ENCODE data around the gene TM9SF1. TPM values are rescaled to one million over a fixed set of nuclear protein-coding genes. Genes with fewer than 3 reads are reported as not detected.

The TM9SF1 gene
- total and polyA plus RNA-seq, 2 experiments from 2014 or later, result 12.6 to 27.5 TPM

DNA sequence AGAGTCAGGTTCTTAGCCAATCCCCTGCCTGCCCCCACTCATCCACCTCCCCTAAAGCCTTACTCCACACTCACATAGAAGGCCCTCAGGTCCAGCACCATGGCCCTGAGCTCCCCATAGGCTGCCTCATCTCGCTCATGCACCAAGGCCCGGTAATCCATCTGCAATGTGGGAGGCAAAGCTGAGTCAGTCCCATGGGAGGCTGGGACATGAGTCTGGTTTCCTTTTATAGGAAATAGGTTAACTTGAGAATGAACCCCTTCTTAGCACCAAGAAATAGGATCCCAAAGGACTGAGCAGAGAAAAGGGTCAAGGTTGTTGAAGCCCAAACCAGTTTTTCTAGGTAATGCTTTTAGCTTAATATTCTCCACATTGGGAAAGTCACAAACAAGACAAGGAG lies 51.7 kb downstream of the TM9SF1 start:
- H3K4me1 ChIP-seq (ENCODE audit: insufficient read depth), result peaks cover 23% of the 10 kb centered on the region
- no peaks in the 10 kb centered on the region for H3K9me2 ChIP-seq (ENCODE audit: insufficient read depth)
- Mint-ChIP-seq H3K4me3 (no peak overlapping the region), H3K27ac (no peak overlapping the region), H3K36me3 (ENCODE audit: low read depth) (peaks cover 49% of the 10 kb centered on the region), H3K9me3 (no peaks in the 10 kb centered on the region), H3K4me1 (peaks cover 35% of the 10 kb centered on the region), H3K27me3 (ENCODE audit: insufficient read depth, low read depth, poor library complexity) (peaks cover 27% of the 10 kb centered on the region)
- H2AFZ ChIP-seq, result no peak overlapping the region
- TF ChIP-seq ZNF114 (CRISPR knock-in tag; IDR thresholded peaks at IDR 0.05) (no peak), JUNB (IDR thresholded peaks at IDR 0.05; ENCODE audit: unreplicated experiment) (no peak), NANOG (IDR thresholded peaks at IDR 0.05; ENCODE audit: borderline replicate concordance) (no peak), EZH2phosphoT487 (IDR thresholded peaks at IDR 0.05; ENCODE audit: unreplicated experiment) (no peak), CREB1 (CRISPR knock-in tag; IDR thresholded peaks at IDR 0.05; ENCODE audit: low read depth) (no peak)
- TF ChIP-seq, protein P1, sequence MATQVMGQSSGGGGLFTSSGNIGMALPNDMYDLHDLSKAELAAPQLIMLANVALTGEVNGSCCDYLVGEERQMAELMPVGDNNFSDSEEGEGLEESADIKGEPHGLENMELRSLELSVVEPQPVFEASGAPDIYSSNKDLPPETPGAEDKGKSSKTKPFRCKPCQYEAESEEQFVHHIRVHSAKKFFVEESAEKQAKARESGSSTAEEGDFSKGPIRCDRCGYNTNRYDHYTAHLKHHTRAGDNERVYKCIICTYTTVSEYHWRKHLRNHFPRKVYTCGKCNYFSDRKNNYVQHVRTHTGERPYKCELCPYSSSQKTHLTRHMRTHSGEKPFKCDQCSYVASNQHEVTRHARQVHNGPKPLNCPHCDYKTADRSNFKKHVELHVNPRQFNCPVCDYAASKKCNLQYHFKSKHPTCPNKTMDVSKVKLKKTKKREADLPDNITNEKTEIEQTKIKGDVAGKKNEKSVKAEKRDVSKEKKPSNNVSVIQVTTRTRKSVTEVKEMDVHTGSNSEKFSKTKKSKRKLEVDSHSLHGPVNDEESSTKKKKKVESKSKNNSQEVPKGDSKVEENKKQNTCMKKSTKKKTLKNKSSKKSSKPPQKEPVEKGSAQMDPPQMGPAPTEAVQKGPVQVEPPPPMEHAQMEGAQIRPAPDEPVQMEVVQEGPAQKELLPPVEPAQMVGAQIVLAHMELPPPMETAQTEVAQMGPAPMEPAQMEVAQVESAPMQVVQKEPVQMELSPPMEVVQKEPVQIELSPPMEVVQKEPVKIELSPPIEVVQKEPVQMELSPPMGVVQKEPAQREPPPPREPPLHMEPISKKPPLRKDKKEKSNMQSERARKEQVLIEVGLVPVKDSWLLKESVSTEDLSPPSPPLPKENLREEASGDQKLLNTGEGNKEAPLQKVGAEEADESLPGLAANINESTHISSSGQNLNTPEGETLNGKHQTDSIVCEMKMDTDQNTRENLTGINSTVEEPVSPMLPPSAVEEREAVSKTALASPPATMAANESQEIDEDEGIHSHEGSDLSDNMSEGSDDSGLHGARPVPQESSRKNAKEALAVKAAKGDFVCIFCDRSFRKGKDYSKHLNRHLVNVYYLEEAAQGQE (IDR thresholded peaks at IDR 0.05; ENCODE audit: unreplicated experiment), result no peak
- H3K4me2 ChIP-seq, result no peak overlapping the region
- ATAC-seq (no peak), DNase-seq (ENCODE audit: low spot score) (no peak)
- H3K4me3 ChIP-seq, result no peak overlapping the region
- peaks cover 46% of the 10 kb centered on the region for H3K79me2 ChIP-seq (replicated peaks; ENCODE audit: insufficient read depth)
- H3K27me3 ChIP-seq (ENCODE audit: insufficient read depth), result no peaks in the 10 kb centered on the region
- peaks cover 15% of the 10 kb centered on the region; the same call in 1 of the 2 replicates for H3K36me3 ChIP-seq (ENCODE audit: insufficient read depth)
- H3K27ac ChIP-seq (ENCODE audit: low read depth), result no peak overlapping the region
- peaks cover 16% of the 10 kb centered on the region for H4K20me1 ChIP-seq (replicated peaks; ENCODE audit: insufficient read depth)
- H3F3A ChIP-seq (replicated peaks; ENCODE audit: low read depth), result peaks cover 21% of the 10 kb centered on the region

DNA sequence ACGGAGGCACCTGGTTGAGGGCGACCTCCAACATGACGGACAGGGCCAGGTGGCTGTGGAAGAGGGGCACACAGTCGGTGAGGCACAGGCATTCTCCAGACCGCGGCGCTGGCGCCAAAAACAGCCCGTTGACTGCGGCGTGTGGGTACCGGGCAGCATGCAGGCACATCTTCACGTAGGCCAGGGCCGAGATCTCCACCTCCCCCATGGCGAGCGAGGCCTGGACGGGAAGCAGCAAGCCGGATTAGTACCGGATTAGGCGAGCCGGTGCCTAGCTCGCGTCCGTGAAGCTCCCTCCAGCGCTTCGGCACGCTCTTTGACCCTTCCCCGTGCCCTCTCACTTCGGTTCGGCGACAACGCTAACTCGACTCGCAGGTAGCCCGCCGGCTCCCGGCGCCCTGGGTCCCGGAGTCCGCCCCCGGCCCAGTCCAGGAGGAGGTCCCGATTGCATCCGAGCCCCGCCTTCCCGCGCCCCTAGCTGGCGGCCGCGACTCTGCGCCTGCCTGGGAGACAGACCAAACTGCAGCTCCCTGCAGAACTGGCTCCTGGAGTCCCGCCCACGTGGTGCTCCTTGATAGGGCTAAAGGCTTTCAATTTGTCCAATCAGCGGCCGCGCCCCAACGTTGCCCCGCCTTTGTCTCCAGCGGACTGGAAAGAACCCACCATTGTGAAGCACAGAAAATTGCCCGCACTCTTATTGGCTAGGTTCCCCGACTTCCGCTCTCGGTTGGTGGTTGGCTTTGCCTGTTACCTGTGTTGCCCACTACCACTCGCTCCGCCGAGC lies 54.0 kb downstream of the TM9SF1 start, which contains the start of gene EMC9:
Gene EMC9 (minus strand): TSS at position 495 of the 784 bp plus-strand sequence. CDS start 287 bp downstream, at position 208.
- DNase-seq (ENCODE audit: low spot score), result peak; percentile 100
- peaks cover 31% of the 10 kb centered on the region for H3F3A ChIP-seq (replicated peaks; ENCODE audit: low read depth)
- Mint-ChIP-seq H3K4me1 (peaks cover 44% of the 10 kb centered on the region), H3K9me3 (no peaks in the 10 kb centered on the region), H3K36me3 (ENCODE audit: low read depth) (peaks cover 56% of the 10 kb centered on the region), H3K27ac (peak within 1 kb of the TSS; percentile 98), H3K27me3 (ENCODE audit: insufficient read depth, low read depth, poor library complexity) (peaks cover 25% of the 10 kb centered on the region), H3K4me3 (peak within 1 kb of the TSS; percentile 99)
- H3K4me2 ChIP-seq, result peak within 1 kb of the TSS; percentile 95
- H3K79me2 ChIP-seq (replicated peaks; ENCODE audit: insufficient read depth), result peaks cover 35% of the 10 kb centered on the region
- ATAC-seq, result peak; percentile 86
- H2AFZ ChIP-seq, result peak within 1 kb of the TSS; percentile 67
- H3K4me1 ChIP-seq (ENCODE audit: insufficient read depth), result peaks cover 24% of the 10 kb centered on the region
- H3K27ac ChIP-seq (ENCODE audit: low read depth), result peak within 1 kb of the TSS; percentile 68
- peak within 1 kb of the TSS; percentile 99 for H3K4me3 ChIP-seq
- TF ChIP-seq POLR2AphosphoS5 (IDR thresholded peaks at IDR 0.05; ENCODE audit: low read depth), result peak; percentile 98
- no peak for TF ChIP-seq JUNB (IDR thresholded peaks at IDR 0.05; ENCODE audit: unreplicated experiment)
- TF ChIP-seq, protein P2, sequence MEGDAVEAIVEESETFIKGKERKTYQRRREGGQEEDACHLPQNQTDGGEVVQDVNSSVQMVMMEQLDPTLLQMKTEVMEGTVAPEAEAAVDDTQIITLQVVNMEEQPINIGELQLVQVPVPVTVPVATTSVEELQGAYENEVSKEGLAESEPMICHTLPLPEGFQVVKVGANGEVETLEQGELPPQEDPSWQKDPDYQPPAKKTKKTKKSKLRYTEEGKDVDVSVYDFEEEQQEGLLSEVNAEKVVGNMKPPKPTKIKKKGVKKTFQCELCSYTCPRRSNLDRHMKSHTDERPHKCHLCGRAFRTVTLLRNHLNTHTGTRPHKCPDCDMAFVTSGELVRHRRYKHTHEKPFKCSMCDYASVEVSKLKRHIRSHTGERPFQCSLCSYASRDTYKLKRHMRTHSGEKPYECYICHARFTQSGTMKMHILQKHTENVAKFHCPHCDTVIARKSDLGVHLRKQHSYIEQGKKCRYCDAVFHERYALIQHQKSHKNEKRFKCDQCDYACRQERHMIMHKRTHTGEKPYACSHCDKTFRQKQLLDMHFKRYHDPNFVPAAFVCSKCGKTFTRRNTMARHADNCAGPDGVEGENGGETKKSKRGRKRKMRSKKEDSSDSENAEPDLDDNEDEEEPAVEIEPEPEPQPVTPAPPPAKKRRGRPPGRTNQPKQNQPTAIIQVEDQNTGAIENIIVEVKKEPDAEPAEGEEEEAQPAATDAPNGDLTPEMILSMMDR (conservative IDR thresholded peaks at IDR 0.05; ENCODE audit: low read depth in 2 of 2), result peak; percentile 0 to 9; a peak in 1 of 4 replicates
- TF ChIP-seq STAT1 (IDR thresholded peaks at IDR 0.05; ENCODE audit: unreplicated experiment), result no peak
- TF ChIP-seq CREB1 (CRISPR knock-in tag; IDR thresholded peaks at IDR 0.05; ENCODE audit: low read depth), result peak; percentile 61
- peaks cover 9% of the 10 kb centered on the region for H4K20me1 ChIP-seq (replicated peaks; ENCODE audit: insufficient read depth)
- H3K27me3 ChIP-seq (ENCODE audit: insufficient read depth), result no peaks in the 10 kb centered on the region
- no peaks in the 10 kb centered on the region for H3K9me2 ChIP-seq (ENCODE audit: insufficient read depth)
- peaks cover 20% of the 10 kb centered on the region; the same call in 1 of the 2 replicates for H3K36me3 ChIP-seq (ENCODE audit: insufficient read depth)

All from GM23338 (cell line).